Measurements from ENCODE around the gene RNF220. TPM values are rescaled to one million over a fixed set of nuclear protein-coding genes. Genes with fewer than 3 reads are reported as not detected.

RNF220 gene
- polyA plus RNA-seq (2013, experiment 1 of 2; ENCODE audit: insufficient read length) = 78.8 TPM
- 76.2 TPM for polyA plus RNA-seq (2013, experiment 2 of 2; ENCODE audit: insufficient read length)

- DNase-seq = peak; percentile 58
Observed at GRCh38 chr1:44405031-44405797, at the start of gene RNF220. Gene RNF220, plus strand, starts transcription at chr1:44405255.

DNA sequence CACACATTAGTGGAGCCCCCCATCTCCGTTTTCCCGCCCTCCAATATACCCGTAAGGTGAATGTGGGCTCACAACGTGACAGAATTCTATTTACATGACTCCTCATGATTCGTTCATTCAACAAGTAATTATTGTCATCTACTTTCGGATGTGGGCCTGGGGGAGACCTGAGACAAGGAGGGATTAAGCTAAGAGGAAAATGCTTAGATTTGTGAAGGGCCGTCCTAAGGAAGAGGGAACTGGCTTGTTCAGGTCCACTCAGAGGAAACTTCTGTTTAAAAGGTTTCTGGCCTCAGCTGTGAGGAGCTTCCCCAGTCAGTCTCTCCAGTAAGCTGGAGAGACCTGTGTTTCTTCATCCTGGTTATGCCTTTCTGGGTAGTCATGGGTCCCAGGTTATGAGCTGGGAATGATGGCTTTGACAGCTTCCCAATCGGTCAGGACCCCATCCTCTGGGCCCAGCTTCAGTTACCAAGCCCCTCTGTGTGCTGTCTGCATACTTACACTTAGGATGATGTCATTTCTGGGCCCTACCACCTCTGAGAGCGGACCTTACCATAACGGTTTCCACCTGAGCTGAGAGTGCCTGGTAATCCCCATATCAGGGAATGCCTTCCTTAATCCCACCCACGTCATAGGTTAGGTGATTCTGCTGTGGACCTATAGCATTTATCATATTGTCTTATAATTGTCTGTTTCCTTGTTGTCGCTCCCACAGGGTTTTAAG, 49.3 kb upstream of the RNF220 start:
- no peak for DNase-seq

GRCh38 chr1:44357710-44358109, 47.3 kb upstream of the RNF220 start:
- no peak for DNase-seq

DNA sequence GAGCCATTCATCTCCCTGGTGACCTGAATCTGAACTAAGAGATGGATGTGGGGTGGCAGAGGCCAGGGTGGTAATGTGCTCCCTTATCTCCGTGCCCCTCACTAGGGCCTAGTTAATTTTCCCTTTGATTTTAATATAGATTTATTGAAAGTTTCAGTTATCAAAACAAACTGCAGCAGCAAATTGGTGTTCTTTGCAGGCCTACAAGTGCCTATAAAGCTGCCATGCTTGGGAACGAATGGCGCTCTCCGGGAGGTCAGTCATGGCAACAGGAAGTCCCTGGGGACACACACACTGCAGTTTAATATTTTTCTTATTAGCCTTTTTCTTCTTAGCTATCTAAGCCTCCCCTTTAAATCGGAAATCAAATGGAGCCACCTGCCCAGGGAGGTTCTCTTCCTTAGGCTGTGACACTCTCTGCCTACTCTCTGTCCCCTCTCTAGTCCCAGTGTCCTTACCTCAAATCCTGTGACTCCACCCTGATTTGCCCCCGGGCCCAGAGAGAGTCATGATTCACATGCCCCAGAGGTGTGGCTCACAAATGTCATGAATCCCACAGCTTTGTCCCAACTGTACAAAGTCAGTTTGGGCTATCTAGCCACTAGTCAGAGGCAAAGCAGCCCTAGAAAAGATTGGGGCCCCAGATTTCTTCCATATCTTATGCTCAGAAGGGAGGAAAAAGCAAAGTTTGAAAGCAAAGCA, 45.7 kb upstream of the RNF220 start:
- DNase-seq = no peak

DNA sequence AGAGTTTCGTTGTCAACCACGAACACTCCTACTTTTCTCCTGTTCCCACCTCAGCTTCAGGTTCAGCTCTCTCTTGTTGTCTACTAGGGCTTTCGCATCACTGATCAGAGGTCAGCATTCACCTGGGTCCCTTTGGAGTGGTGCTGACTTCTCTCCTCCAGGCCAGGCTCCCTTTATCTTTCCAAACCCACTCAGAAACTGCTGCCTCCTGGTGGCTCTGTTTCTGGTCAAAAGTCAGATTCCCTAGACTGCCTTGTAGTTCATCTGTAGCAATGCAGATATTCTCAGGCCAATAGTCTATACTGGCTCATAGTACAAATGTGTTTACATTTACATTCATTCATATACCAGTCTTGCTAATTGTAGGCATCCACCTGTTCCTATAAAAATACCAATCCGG, 43.6 kb upstream of the RNF220 start:
- DNase-seq = no peak

DNA sequence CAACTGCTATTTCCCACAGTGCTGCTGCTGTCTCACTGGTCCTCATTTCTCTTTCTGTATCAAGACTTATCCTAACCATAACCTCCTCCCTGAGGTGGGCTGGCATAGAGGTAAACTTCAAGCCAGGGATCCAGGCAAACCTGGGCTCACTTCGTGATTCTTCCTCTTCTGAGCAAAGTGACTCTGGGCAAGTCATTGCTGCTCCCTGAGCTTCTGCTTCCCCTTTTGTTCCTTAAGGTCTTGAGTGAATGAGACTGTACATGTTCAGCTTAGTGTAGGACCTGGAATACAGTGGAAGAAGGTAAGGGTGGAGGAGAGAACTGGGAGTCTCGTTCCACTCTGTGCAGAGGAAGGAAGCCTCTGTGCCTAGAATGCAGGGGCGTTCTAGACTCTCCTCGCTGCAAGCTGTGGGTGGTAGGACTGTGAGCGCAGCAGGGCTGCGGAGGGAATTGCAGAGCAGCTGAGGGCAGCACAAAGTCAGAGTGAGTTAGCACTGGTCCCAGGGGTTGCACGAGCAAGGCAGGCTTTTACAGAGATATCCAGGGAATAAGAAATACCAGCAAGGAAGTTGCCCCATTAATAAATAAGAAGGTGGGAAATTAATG, 38.6 kb upstream of the RNF220 start:
- no peak for DNase-seq

- no peak for DNase-seq
Observed at GRCh38 chr1:44367944-44368343, 37.1 kb upstream of the RNF220 start.

DNA sequence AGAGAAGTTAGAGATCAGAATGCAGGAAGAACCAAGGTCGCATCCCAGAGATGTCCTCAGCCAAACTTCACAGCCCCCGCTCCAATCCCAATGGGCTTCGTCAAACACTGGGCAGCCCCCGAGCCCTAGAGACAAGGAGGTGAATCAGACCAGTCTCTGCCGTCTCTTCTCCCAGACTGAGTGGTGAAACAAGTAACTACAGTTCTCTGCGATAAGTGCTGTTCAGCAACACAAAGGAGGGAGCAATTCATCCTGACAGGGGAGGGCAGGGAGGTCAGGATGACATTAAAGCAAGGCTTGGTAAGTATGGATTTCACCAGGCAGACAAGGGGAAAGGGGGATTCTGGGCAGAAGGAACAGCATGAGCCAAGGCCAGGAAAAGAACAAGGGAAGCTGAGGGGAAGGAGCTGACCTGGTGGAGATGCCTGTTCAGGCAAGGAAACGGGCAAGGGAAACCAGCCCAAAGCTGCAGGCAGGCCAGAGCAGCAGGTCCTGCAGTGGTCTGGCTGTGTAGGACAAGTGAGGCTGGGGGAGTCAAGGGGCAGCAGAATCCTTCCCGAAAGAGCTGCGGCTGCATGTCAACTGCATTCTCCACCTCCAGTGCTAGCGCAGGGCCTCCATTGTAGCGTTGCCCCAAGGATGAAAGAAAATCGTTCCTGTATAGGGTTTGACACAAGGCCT, 36.4 kb upstream of the RNF220 start:
- DNase-seq = no peak

- no peak for DNase-seq
Observed at GRCh38 chr1:44371206-44371605, 33.8 kb upstream of the RNF220 start.

GRCh38 chr1:44375547-44375946, 29.5 kb upstream of the RNF220 start:
- DNase-seq = no peak

DNA sequence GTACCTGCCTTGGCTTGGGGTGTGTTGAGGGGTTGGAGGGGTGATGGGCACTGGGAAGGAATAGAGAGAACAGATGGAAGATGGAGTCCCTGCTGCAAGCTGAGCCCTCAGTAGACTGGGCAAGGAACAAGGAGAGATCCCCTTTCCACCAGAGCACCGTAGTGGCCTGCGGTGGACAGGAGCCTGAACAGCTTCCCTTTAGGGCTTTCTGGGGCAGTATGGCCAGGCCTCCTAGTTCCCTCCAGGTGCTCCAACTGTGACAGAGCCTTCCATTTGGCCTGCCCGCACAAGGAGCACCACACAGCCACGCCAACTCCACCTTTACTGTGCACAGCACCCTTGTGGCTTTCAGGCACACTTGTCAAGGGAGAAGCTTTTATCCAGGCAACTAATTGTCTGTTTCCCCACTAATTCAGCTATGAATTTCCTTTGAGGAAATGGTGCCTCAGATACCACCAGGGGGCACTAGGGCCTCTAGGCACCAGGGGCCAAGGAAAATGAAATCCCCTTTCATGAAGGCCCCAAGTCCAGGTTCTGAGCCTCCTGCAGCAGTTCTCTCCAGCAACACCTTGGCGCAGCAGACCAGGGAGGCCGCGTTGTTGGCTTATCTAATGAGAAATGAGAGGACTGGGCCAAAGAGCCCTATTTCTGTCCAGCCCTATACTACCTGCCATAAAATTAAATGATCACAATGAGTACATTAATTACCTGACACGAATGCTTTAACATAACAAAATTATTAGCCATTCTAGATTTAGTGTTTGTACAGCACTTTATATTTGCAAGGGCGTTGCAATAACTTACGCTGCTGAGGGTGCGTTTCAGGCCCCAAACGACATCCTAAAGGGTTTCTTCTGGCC, 26.9 kb upstream of the RNF220 start:
- peak; percentile 30 for DNase-seq

DNA sequence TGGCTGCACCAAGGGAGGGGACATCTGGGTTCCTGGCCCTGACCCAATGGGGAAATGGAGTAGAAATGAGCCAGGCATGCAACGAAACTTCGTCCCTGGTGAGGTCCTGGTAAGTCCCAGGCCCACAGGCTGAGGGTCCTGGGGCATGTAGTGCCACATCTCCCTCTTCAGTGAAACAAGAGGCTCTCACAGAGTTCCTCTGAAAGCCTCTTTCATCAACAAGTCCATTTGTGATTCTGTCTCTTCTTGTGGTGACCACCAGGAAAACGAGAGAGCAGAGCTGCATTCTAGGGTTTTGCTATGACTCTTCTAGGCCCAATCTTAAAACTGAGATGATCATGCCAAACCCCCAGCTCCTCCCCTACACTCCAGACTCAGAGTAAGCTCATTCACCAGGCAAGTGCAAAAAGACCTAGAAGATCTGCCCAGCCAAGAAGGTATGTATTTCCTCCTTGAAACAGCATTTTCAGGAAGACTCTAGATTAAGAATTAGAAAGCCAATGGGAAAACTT, 24.3 kb upstream of the RNF220 start:
- DNase-seq = no peak

DNA sequence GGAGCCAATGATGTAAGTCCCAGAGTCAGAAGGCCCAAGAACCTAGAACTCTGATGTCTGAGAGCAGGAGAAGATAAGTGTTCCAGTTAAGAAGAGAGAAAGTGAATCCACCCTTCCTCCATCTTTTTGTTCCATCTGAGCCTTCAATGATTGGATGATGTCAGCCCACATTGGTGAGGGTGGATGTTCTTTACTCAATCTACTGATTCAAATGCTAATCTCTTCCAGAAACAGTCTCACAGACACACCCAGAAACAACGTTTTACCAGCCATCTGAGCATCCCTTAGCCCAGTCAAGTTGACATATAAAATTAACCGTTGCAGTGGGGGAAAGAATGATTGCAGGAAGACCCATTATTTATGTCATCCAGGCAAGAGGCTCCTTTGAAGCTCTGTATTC, 16.5 kb upstream of the RNF220 start:
- DNase-seq = no peak

- no peak for DNase-seq
Observed at GRCh38 chr1:44389437-44389836, 15.6 kb upstream of the RNF220 start.

DNA sequence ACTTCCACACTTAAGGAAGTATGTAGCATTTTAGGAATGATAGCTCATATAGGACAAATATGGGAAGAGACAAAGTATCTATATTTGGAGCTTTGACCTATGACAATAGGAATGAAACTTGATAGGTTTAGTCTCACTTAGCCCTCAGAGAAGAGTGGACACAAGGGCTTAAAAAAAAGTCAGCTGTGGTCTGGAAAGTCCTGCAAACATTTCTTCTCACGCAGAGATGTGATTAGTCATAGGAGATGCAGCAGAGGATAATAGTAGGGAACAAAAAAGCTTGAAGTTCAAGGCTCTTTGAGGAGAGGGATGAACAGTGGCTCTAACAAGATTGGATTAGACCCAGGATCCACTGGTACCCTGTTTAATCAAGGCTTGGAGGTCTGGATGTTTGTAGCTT, 14.8 kb upstream of the RNF220 start:
- peak; percentile 63 for DNase-seq

DNA sequence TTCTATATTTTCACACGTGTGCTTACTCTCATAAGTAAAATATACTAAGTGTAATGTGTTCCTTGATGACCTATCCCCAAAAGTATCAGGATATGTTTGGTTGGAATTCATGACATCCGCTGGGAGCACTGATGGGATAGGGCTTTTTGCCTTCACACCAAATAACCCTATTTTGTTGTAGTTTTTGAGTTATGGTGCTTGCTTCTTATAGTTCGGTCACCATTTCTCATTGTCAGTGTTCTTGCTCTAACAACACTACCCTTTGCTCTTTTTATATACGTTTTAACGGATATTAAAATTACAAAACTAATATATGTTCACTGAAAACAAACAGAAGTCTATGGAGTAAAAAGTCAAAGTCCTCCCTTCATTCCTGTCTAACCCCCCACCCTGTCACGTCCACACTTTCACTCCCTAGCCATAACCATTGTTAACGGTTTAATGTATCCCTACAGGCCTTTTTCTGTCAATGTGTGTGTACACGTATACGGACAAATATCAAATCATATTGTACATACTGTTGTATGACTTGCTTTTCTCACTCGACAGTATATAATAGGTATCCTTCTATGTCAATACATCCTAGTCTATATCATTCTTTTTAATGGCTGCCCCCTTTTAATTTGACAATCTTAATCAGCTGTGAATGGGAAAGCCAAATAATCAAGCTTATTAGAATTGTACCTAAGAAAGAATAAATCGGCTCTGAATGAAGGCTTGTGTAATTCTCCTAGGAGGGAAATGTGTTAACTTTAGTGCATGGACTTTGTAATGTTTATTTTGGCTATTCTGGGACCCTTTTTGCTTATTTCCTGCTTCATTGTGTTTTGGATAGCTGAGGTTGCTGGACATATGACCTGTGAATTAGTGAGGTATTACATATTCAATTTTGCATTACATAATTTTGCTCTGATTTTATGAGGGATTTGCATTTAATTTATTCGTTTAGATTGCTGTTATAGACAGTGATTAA, 3.5 kb upstream of the RNF220 start:
- no peak for DNase-seq

DNA sequence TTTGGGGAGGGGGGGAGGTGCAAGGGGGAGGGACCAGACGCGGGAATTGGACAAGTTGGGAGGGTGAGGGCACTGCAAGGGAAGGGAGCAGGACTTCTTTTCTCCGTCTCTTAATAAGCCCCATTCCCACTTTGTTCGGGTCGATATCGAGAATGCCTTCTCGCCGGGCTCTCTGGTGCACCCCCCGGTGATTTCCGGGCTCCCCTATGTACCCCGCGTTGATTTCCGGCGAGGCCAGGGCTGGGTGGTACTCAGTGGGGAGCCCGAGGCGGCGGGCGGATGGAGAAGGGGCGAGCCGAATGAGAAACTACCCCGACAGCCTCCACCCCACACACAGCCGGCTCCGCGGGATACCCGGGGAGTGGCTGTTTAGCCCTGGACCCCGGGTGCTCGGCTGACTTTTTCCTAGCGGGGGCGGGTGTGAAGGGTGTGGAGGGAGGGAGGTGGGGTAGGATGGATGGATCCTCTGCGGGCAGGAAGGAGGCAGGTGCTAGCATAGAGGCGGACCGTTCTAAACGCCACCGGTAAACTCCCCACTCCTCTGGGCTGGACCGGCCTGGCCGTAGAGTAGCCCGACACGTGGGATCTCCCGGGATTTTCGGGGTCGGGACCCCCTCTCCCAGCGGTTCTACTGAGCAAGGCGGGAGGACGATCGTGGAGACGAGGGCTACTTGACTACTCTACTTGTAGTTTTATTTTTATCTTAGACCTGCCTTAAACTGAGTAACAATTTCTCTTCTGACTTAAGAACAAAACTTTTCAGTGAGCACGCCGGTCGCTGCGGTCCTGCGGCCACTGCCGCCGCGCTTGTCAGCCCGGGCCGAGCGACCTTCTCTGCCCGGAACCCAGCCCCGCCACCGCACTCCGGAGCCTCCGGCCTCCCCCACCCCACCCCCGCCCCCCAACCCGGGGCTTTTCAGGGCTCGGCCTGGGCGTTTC, 1.0 kb downstream of the RNF220 start:
- DNase-seq = no peak

- no peak for DNase-seq
Observed at GRCh38 chr1:44406737-44407429, 1.8 kb downstream of the RNF220 start.

Data from fibroblast of skin of abdomen (primary cell).